Activated naive CD8-positive, alpha-beta T cell (primary cell): ENCODE results near the gene CD52.
"Not testable (repeated sequence)": the region's sequence is repeated elsewhere in the genome, so short reads cannot be mapped to it uniquely, and the experiment has no call there.

Source experiments
- H3K27ac Mint-ChIP-seq: one replicate; pipeline ENCODE4 v1.8.0; 2021; ENCODE audit warnings: mixed read lengths
- H3K27me3 Mint-ChIP-seq: one replicate; pipeline ENCODE4 v1.8.0; 2021; ENCODE audit warnings: mixed read lengths
- H3K36me3 Mint-ChIP-seq: one replicate; pipeline ENCODE4 v1.8.0; 2021; ENCODE audit warnings: mixed read lengths
- H3K4me1 Mint-ChIP-seq: one replicate; pipeline ENCODE4 v1.8.0; 2021; ENCODE audit warnings: low read depth, mixed read lengths
- H3K4me3 Mint-ChIP-seq: one replicate; pipeline ENCODE4 v1.8.0; 2021; ENCODE audit warnings: mild to moderate bottlenecking, mixed read lengths
- H3K9me3 Mint-ChIP-seq: one replicate; pipeline ENCODE4 v1.8.0; 2021; ENCODE audit warnings: low read depth, mixed read lengths

The CD52 gene

DNA sequence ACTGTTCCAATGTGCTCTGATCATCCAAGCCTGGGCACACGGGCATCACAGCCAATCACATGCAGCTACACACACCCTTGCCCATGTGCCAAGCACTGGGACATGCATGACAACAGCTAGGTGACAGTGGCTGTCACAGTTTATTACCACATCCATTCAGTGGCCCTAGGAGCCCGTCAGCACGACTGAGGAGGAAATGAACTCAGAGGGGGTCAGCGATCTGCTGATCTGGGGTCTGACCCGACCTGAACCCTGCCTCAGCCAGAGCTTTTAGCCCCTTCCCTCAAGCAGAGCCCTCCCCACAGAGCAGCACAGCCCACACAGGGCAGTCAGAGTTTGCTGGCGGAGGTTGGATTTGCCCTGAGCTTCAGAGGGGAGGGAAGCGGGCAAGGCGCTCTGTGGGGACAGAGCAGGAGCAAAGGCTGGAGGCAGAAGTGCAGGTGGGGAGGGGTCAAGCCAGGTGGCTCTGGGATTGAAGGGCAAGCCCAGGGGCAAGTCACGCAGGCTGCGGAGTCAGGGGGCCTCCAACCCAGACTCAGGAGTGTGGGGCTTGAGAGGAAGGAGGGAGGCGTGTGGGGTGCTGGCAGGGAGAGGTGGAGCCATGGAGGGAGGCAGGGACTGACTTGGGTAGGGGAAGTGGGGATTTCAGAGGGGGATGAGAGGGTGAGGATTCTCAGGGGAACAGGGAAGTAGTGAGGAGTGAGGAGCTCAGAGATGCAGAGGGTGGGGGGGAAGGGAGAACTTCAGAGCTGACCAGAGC lies 27.5 kb upstream of the CD52 start:
- Mint-ChIP-seq H3K27me3 (no peaks in the 10 kb centered on the region), H3K9me3 (no peaks in the 10 kb centered on the region), H3K4me1 (peaks cover 75% of the 10 kb centered on the region), H3K4me3 (peak overlapping the region; percentile 64), H3K36me3 (no peaks in the 10 kb centered on the region), H3K27ac (peak overlapping the region; percentile 94)

DNA sequence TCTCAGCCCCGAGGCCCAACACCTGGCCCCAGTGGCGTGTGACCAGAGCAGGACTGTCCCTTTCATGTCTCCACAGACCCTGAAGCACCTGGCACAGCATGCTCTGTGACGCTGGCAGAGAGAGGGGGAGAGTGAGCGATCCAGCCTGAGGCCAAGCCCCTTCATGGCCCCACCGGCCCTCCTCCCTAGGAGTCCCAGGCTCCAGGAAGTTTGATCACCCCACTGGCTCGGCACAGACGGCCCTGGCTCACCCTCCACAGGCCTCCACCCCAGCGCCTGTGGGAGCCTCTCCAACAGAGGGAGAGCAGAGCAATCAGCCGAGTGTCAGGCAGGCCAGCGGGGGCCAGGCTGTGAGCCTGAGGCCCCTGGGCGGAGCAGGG lies 26.9 kb upstream of the CD52 start:
- H3K36me3 Mint-ChIP-seq: peaks cover 5% of the 10 kb centered on the region
- H3K4me1 Mint-ChIP-seq: peaks cover 70% of the 10 kb centered on the region
- H3K4me3 Mint-ChIP-seq: no peak overlapping the region

DNA sequence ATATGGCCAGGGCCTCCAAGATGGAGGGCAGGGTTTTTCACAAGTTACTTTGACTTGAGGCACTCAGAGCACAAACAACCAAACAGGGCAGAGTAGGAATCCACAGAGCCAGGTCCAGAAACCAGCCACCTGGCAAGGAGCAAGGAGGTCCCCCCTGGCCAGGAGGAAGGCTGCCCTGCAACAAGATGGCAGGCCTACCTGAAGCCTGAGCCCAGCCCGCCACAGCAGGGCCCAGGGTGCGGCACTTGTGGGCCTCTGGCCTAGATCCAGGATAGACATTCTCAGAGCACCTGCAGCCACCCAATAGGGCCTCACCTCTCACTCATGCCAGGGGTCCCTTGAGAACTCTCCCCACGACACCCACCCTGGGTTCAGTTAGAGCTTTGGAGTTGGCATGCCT lies 26.3 kb upstream of the CD52 start:
- no peak overlapping the region for H3K4me3 Mint-ChIP-seq
- peaks cover 64% of the 10 kb centered on the region for H3K4me1 Mint-ChIP-seq
- peak overlapping the region; percentile 94 for H3K27ac Mint-ChIP-seq
- H3K36me3 Mint-ChIP-seq: peaks cover 5% of the 10 kb centered on the region
- no peaks in the 10 kb centered on the region for H3K9me3 Mint-ChIP-seq
- no peaks in the 10 kb centered on the region for H3K27me3 Mint-ChIP-seq

More for the DNA sequence above, 26.9 kb upstream of the CD52 start:
- peak overlapping the region; percentile 94 for H3K27ac Mint-ChIP-seq
- no peaks in the 10 kb centered on the region for H3K9me3 Mint-ChIP-seq
- no peaks in the 10 kb centered on the region for H3K27me3 Mint-ChIP-seq

GRCh38 chr1:26291939-26292338 lies 25.8 kb upstream of the CD52 start:
- Mint-ChIP-seq H3K27me3 (no peaks in the 10 kb centered on the region), H3K4me3 (peak overlapping the region; percentile 12), H3K9me3 (no peaks in the 10 kb centered on the region), H3K4me1 (peaks cover 60% of the 10 kb centered on the region), H3K27ac (peak overlapping the region; percentile 94), H3K36me3 (peaks cover 5% of the 10 kb centered on the region)

DNA sequence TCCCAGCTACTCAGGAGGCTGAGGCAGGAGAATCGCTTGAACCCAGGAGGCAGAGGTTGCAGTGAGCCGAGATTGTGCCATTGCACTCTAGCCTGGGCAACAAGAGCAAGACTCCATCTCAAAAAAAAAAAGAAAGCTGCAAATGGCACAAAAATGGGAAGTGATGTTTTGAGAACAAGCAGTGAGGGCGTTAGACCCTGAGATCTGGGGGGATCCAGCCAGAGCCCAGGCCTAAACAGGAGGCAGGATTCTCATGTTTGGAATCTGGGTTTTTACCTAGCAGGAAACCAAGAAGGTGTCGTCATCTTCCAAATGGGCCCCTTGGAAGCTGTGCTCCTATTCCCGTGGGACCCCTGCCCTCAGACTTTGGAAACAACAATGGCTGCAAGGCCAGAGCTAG lies 25.0 kb upstream of the CD52 start:
- not testable (repeated sequence) for H3K36me3 Mint-ChIP-seq, H3K9me3 Mint-ChIP-seq, H3K27me3 Mint-ChIP-seq, H3K4me3 Mint-ChIP-seq
- peaks cover 52% of the 10 kb centered on the region for H3K4me1 Mint-ChIP-seq
- peak overlapping the region; percentile 50 for H3K27ac Mint-ChIP-seq

- H3K36me3 Mint-ChIP-seq: peaks cover 5% of the 10 kb centered on the region
- no peaks in the 10 kb centered on the region for H3K9me3 Mint-ChIP-seq
- no peak overlapping the region for H3K27ac Mint-ChIP-seq
- H3K4me3 Mint-ChIP-seq: no peak overlapping the region
- no peaks in the 10 kb centered on the region for H3K27me3 Mint-ChIP-seq
- H3K4me1 Mint-ChIP-seq: peaks cover 39% of the 10 kb centered on the region
These were observed 23.8 kb upstream of the CD52 start for GRCh38 chr1:26293911-26294463.

GRCh38 chr1:26295194-26296138 lies 22.3 kb upstream of the CD52 start:
- Mint-ChIP-seq H3K4me1 (peaks cover 28% of the 10 kb centered on the region), H3K27me3 (no peaks in the 10 kb centered on the region), H3K4me3 (no peak overlapping the region), H3K9me3 (no peaks in the 10 kb centered on the region), H3K27ac (no peak overlapping the region), H3K36me3 (peaks cover 5% of the 10 kb centered on the region)

DNA sequence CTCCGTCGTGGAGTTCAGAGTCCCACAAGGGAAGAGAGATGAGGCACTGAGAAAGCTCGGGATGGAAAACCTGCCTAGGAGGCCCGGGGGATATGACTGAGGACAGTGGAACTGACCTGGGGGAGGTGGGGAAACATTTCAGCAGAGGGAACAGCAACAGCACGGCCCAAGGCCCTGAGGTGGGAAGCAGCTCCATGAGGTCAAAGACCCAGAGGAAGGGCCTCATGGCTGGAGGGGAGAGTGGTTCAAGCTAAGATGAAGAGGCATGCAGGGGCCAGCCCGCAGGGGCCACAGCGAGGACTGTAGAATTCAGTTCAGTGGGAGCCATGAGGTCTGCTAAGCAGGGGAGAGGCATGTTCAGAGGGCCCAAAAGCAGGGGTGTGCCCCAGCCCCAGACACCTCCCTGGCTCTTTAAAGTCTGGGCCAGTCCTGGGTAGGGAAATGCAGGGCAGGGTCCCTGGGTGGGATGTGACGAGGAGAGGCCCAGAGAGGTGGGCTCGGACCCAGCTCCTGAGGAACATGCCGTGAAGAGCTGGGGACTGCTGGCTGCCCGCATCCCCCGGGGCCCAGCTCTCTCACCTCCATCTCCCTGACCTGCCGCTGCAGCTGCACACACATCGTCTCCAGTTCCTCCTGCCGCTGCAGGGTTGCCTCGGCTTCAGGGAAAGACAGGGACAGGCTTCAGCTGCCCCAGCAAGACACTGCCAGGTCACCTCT lies 21.3 kb upstream of the CD52 start:
- Mint-ChIP-seq H3K27ac (no peak overlapping the region), H3K4me3 (no peak overlapping the region), H3K36me3 (peaks cover 5% of the 10 kb centered on the region), H3K27me3 (no peaks in the 10 kb centered on the region), H3K4me1 (peaks cover 20% of the 10 kb centered on the region), H3K9me3 (no peaks in the 10 kb centered on the region)

DNA sequence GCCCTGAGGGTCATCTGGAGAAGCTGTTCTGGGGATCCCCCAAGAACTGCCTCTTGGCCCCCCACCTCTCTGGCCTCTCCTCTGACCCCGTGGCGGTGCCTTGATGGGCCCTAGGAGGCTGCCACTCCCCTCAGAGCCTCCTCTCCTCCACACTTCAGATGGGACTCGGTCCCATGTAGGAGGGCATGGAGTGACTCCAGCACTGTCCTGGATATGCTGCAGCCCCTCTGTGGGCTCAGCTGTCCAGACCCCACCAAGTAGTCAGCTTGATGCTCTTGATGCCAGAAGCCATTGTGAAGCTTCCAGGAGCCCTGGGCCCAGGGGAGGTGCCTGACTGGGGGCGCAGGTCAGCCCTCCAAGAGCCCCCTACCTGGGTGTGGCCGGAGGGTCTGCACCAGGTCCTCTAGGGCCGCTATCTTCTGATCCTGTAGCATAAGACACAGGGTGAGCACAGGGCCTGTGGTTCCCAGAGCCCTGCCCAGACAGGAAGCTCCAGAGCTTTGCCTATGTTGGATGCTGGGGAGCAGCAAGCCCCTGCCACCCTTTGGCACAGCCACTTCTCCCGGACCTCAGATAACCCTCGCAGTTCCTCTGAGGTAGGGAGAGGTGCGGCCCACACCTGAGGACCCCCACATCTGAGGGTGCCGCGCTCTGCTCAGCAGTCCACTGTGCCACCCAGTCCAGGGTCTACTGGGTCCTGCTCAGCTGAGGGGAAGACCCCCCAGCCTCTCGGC lies 20.5 kb upstream of the CD52 start:
- Mint-ChIP-seq H3K9me3 (no peaks in the 10 kb centered on the region), H3K27me3 (no peaks in the 10 kb centered on the region), H3K36me3 (peaks cover 5% of the 10 kb centered on the region), H3K4me1 (peaks cover 13% of the 10 kb centered on the region), H3K27ac (no peak overlapping the region), H3K4me3 (no peak overlapping the region)

- Mint-ChIP-seq H3K27ac (no peak overlapping the region), H3K4me1 (peaks cover 11% of the 10 kb centered on the region), H3K36me3 (peaks cover 5% of the 10 kb centered on the region), H3K27me3 (no peaks in the 10 kb centered on the region), H3K4me3 (no peak overlapping the region), H3K9me3 (no peaks in the 10 kb centered on the region)
These were observed 20.0 kb upstream of the CD52 start for GRCh38 chr1:26297791-26298124.

- H3K9me3 Mint-ChIP-seq: no peaks in the 10 kb centered on the region
- H3K4me1 Mint-ChIP-seq: peaks cover 11% of the 10 kb centered on the region
- no peaks in the 10 kb centered on the region for H3K27me3 Mint-ChIP-seq
- no peak overlapping the region for H3K27ac Mint-ChIP-seq
- H3K4me3 Mint-ChIP-seq: no peak overlapping the region
- H3K36me3 Mint-ChIP-seq: peaks cover under 1% of the 10 kb centered on the region
These were observed 17.0 kb upstream of the CD52 start for GRCh38 chr1:26300578-26301275.

GRCh38 chr1:26302733-26303405 lies 14.9 kb upstream of the CD52 start:
- peaks cover 29% of the 10 kb centered on the region for H3K4me1 Mint-ChIP-seq
- no peaks in the 10 kb centered on the region for H3K36me3 Mint-ChIP-seq
- H3K4me3 Mint-ChIP-seq: no peak overlapping the region
- no peaks in the 10 kb centered on the region for H3K9me3 Mint-ChIP-seq
- H3K27me3 Mint-ChIP-seq: no peaks in the 10 kb centered on the region
- H3K27ac Mint-ChIP-seq: no peak overlapping the region

- Mint-ChIP-seq H3K4me1 (peaks cover 32% of the 10 kb centered on the region), H3K27me3 (no peaks in the 10 kb centered on the region), H3K36me3 (no peaks in the 10 kb centered on the region), H3K4me3 (peak overlapping the region; percentile 99), H3K9me3 (no peaks in the 10 kb centered on the region), H3K27ac (peak overlapping the region; percentile 95)
These were observed 12.0 kb upstream of the CD52 start for GRCh38 chr1:26305667-26306289.
